Measurements from ENCODE around the gene TRABD2B.
"Not testable (repeated sequence)": the region's sequence is repeated elsewhere in the genome, so short reads cannot be mapped to it uniquely, and the experiment has no call there.

Gene TRABD2B

GRCh38 chr1:47967864-47968555, 29.2 kb downstream of the TRABD2B start:
- DNase-seq (ENCODE audit: low read depth in 2 of 2), result no peak

GRCh38 chr1:47965816-47966215, 31.4 kb downstream of the TRABD2B start:
- no peak for DNase-seq (ENCODE audit: low read depth in 2 of 2)

GRCh38 chr1:47964636-47965035, 32.5 kb downstream of the TRABD2B start:
- DNase-seq (ENCODE audit: low read depth in 2 of 2), result no peak

GRCh38 chr1:47963568-47964358, 33.4 kb downstream of the TRABD2B start:
- DNase-seq (ENCODE audit: low read depth in 2 of 2), result no peak

- DNase-seq (ENCODE audit: low read depth in 2 of 2), result no peak
These were observed 34.3 kb downstream of the TRABD2B start for GRCh38 chr1:47962750-47963492.

- not testable (repeated sequence) for DNase-seq (ENCODE audit: low read depth in 2 of 2)
These were observed 35.4 kb downstream of the TRABD2B start for GRCh38 chr1:47961835-47962234.

- DNase-seq (ENCODE audit: low read depth in 2 of 2), result not testable (repeated sequence)
These were observed 40.7 kb downstream of the TRABD2B start for GRCh38 chr1:47956491-47956890.

GRCh38 chr1:47953661-47954060, 43.5 kb downstream of the TRABD2B start:
- DNase-seq (ENCODE audit: low read depth in 2 of 2), result no peak

GRCh38 chr1:47951545-47952235, 45.5 kb downstream of the TRABD2B start:
- DNase-seq (ENCODE audit: low read depth in 2 of 2), result no peak

GRCh38 chr1:47951026-47951425, 46.2 kb downstream of the TRABD2B start:
- no peak for DNase-seq (ENCODE audit: low read depth in 2 of 2)

GRCh38 chr1:47950471-47950870, 46.7 kb downstream of the TRABD2B start:
- DNase-seq (ENCODE audit: low read depth in 2 of 2), result no peak

GRCh38 chr1:47948126-47948525, 49.1 kb downstream of the TRABD2B start:
- DNase-seq (ENCODE audit: low read depth in 2 of 2), result no peak

- DNase-seq (ENCODE audit: low read depth in 2 of 2), result no peak
These were observed 49.7 kb downstream of the TRABD2B start for GRCh38 chr1:47947531-47947930.

- no peak for DNase-seq (ENCODE audit: low read depth in 2 of 2)
These were observed 52.6 kb downstream of the TRABD2B start for GRCh38 chr1:47944561-47944960.

- no peak for DNase-seq (ENCODE audit: low read depth in 2 of 2)
These were observed 55.0 kb downstream of the TRABD2B start for GRCh38 chr1:47942240-47942629.

GRCh38 chr1:47941609-47942239, 55.5 kb downstream of the TRABD2B start:
- no peak for DNase-seq (ENCODE audit: low read depth in 2 of 2)

GRCh38 chr1:47940779-47941178, 56.4 kb downstream of the TRABD2B start:
- no peak for DNase-seq (ENCODE audit: low read depth in 2 of 2)

GRCh38 chr1:47940326-47940725, 56.9 kb downstream of the TRABD2B start:
- no peak for DNase-seq (ENCODE audit: low read depth in 2 of 2)

GRCh38 chr1:47938520-47938919, 58.7 kb downstream of the TRABD2B start:
- DNase-seq (ENCODE audit: low read depth in 2 of 2), result no peak

- no peak for DNase-seq (ENCODE audit: low read depth in 2 of 2)
These were observed 59.5 kb downstream of the TRABD2B start for GRCh38 chr1:47937586-47938254.
